WTC11 (cell line): ENCODE measurements around the gene LYST.

Experiments
- MYBL2 ChIP-seq: sonication (generic); formaldehyde crosslinking; IDR thresholded peaks from 2 replicates; pipeline ENCODE4 v1.8.1; 2023; ENCODE audit warnings: mild to moderate bottlenecking, moderate library complexity, missing genetic modification reagents
- NFYB ChIP-seq: sonication (generic); formaldehyde crosslinking; conservative IDR thresholded peaks from 2 replicates; pipeline ENCODE4 v1.8.0; 2022; ENCODE audit warnings: low read depth, missing genetic modification reagents
- RELA ChIP-seq: sonication (generic); formaldehyde crosslinking; IDR thresholded peaks from 2 replicates; pipeline ENCODE4 v1.8.1; 2022; ENCODE audit warnings: missing genetic modification reagents, mild to moderate bottlenecking, borderline replicate concordance
- ZNF317 ChIP-seq: sonication (generic); formaldehyde crosslinking; IDR thresholded peaks from 2 replicates; pipeline ENCODE4 v1.8.1; 2023; ENCODE audit warnings: low read depth, mild to moderate bottlenecking, moderate library complexity, missing genetic modification reagents, borderline replicate concordance
- TF ChIP-seq, protein P1 (sequence below): fragments of 200-600 bp; IDR thresholded peaks from 2 replicates; pipeline ENCODE4 v1.8.0; 2022; ENCODE audit warnings: antibody characterized with exemption
- TF ChIP-seq, protein P2 (sequence below): sonication (generic); formaldehyde crosslinking; IDR thresholded peaks from 2 replicates; pipeline ENCODE4 v1.8.1; 2022; ENCODE audit warnings: missing genetic modification reagents, borderline replicate concordance
- TF ChIP-seq, protein P3 (sequence below): sonication (generic); formaldehyde crosslinking; IDR thresholded peaks from 2 replicates; pipeline ENCODE4 v1.8.0; 2022; ENCODE audit warnings: mild to moderate bottlenecking, missing genetic modification reagents
- TF ChIP-seq, protein P4 (sequence below): sonication (generic); formaldehyde crosslinking; IDR thresholded peaks from 2 replicates; pipeline ENCODE4 v1.8.1; 2023; ENCODE audit warnings: mild to moderate bottlenecking, missing genetic modification reagents, moderate library complexity
- TF ChIP-seq, protein P5 (sequence below): sonication (generic); formaldehyde crosslinking; IDR thresholded peaks from 2 replicates; pipeline ENCODE4 v1.8.0; 2022; ENCODE audit warnings: mild to moderate bottlenecking, missing genetic modification reagents

DNA sequence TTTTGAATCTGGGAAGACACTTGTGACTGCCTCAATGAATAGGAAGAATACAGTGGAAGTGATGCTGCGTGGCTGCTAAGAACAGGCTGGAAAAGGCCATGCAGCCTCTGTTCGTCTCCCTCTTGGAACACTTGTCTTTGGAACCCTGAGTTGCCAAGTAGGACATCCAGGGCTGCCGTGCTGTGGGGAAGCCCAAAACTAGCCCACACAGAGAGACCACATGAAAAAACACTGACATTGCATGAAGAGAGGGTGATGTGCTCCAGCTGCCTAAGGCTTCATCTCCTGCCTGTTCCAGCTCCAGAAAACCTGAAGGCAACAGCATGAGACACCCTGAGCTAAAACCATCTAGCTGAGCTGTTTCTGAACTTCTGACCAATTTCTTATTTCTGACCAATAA, 156.0 kb downstream of the LYST start:
- TF ChIP-seq MYBL2 (CRISPR knock-in tag) = no peak
- TF ChIP-seq, protein P1, sequence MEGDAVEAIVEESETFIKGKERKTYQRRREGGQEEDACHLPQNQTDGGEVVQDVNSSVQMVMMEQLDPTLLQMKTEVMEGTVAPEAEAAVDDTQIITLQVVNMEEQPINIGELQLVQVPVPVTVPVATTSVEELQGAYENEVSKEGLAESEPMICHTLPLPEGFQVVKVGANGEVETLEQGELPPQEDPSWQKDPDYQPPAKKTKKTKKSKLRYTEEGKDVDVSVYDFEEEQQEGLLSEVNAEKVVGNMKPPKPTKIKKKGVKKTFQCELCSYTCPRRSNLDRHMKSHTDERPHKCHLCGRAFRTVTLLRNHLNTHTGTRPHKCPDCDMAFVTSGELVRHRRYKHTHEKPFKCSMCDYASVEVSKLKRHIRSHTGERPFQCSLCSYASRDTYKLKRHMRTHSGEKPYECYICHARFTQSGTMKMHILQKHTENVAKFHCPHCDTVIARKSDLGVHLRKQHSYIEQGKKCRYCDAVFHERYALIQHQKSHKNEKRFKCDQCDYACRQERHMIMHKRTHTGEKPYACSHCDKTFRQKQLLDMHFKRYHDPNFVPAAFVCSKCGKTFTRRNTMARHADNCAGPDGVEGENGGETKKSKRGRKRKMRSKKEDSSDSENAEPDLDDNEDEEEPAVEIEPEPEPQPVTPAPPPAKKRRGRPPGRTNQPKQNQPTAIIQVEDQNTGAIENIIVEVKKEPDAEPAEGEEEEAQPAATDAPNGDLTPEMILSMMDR = no peak
- no peak for TF ChIP-seq RELA (CRISPR knock-in tag)
- no peak for TF ChIP-seq ZNF317 (CRISPR knock-in tag)
- TF ChIP-seq, protein P2, sequence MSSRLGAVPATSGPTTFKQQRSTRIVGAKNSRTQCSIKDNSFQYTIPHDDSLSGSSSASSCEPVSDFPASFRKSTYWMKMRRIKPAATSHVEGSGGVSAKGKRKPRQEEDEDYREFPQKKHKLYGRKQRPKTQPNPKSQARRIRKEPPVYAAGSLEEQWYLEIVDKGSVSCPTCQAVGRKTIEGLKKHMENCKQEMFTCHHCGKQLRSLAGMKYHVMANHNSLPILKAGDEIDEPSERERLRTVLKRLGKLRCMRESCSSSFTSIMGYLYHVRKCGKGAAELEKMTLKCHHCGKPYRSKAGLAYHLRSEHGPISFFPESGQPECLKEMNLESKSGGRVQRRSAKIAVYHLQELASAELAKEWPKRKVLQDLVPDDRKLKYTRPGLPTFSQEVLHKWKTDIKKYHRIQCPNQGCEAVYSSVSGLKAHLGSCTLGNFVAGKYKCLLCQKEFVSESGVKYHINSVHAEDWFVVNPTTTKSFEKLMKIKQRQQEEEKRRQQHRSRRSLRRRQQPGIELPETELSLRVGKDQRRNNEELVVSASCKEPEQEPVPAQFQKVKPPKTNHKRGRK = no peak
- TF ChIP-seq, protein P3, sequence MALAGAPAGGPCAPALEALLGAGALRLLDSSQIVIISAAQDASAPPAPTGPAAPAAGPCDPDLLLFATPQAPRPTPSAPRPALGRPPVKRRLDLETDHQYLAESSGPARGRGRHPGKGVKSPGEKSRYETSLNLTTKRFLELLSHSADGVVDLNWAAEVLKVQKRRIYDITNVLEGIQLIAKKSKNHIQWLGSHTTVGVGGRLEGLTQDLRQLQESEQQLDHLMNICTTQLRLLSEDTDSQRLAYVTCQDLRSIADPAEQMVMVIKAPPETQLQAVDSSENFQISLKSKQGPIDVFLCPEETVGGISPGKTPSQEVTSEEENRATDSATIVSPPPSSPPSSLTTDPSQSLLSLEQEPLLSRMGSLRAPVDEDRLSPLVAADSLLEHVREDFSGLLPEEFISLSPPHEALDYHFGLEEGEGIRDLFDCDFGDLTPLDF (CRISPR knock-in tag) = no peak
- TF ChIP-seq, protein P4, sequence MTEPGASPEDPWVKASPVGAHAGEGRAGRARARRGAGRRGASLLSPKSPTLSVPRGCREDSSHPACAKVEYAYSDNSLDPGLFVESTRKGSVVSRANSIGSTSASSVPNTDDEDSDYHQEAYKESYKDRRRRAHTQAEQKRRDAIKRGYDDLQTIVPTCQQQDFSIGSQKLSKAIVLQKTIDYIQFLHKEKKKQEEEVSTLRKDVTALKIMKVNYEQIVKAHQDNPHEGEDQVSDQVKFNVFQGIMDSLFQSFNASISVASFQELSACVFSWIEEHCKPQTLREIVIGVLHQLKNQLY (CRISPR knock-in tag) = no peak
- no peak for TF ChIP-seq NFYB (CRISPR knock-in tag)
- TF ChIP-seq, protein P5, sequence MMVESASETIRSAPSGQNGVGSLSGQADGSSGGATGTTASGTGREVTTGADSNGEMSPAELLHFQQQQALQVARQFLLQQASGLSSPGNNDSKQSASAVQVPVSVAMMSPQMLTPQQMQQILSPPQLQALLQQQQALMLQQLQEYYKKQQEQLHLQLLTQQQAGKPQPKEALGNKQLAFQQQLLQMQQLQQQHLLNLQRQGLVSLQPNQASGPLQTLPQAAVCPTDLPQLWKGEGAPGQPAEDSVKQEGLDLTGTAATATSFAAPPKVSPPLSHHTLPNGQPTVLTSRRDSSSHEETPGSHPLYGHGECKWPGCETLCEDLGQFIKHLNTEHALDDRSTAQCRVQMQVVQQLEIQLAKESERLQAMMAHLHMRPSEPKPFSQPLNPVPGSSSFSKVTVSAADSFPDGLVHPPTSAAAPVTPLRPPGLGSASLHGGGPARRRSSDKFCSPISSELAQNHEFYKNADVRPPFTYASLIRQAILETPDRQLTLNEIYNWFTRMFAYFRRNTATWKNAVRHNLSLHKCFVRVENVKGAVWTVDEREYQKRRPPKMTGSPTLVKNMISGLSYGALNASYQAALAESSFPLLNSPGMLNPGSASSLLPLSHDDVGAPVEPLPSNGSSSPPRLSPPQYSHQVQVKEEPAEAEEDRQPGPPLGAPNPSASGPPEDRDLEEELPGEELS (CRISPR knock-in tag) = no peak
